HG03135 (cell line): ENCODE data around the gene CHAC1.

Experiments
- ATAC-seq: cut with Tn5 transposase; IDR thresholded peaks from one replicate; pipeline ENCODE4 v1.9.1; 2021; ENCODE audit warnings: mild to moderate bottlenecking, moderate library complexity; ENCODE audit not compliant: unreplicated experiment

Gene CHAC1

GRCh38 chr15:40982855-40983254, 29.6 kb downstream of the CHAC1 start:
- no peak for ATAC-seq

DNA sequence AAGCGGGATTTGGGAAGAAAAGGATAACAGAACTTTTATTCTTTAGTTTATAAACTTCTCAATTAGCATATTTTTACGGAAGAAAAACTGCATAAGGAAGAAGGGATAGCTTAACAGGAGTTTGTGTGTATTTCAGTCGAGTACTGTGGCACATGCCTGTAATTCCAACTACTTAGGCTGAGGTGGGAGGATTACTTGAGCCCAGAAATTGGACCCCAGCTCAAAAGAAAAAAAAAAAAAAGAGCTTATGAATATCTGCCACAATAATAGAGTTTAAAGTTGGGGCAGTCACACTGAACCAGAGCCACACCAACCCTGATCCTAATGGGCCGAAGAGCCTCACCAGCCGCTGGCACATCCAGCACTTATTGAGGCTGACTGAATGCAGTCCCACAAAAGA, 31.1 kb downstream of the CHAC1 start:
- no peak for ATAC-seq

- ATAC-seq, result no peak
These were observed 31.7 kb downstream of the CHAC1 start for GRCh38 chr15:40984964-40985363.

- no peak for ATAC-seq
These were observed 32.5 kb downstream of the CHAC1 start for GRCh38 chr15:40985541-40986330.

- no peak for ATAC-seq
These were observed 33.5 kb downstream of the CHAC1 start for GRCh38 chr15:40986820-40987219.

DNA sequence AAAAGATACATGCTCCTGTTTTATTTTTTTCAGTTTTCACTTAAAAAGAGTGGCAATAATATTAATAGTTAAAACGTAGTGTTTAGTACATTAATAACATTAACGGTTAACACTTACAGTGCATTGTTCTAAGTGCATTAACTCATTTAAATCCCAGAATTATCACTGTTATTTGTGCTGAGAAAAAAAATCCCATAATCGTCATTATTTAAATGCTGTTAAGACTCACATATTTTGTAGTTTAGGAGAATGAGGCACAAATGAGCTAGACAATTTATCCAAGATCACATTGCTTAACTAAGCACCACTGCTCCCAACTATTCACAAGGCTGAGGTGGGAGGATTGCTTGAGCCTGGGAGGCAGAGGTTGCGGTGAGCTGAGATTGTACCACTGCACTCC, 34.9 kb downstream of the CHAC1 start:
- ATAC-seq, result no peak

- ATAC-seq, result no peak
These were observed 36.8 kb downstream of the CHAC1 start for GRCh38 chr15:40990080-40990479.

- no peak for ATAC-seq
These were observed 37.5 kb downstream of the CHAC1 start for GRCh38 chr15:40990789-40991188.

DNA sequence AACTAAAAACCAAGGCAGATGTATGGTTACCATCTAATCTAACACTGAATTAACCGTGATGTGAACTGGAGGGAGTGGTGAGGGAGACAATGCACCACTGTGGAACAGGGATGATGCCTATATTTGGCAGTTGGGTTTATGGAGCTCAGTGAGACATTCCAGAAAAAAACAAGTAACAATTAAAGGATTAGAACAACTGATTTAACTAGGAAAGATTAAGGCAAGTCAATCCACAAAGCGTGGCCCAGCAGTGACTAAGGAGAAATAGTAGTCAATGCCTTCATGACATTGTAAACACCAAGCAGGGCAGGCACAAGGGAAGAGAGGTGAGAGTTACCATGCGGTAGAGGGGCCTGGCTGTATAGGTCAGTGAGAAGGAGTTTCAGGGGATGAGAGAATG, 38.1 kb downstream of the CHAC1 start:
- ATAC-seq, result no peak

GRCh38 chr15:40992241-40992741, 39.0 kb downstream of the CHAC1 start:
- no peak for ATAC-seq

- ATAC-seq, result no peak
These were observed 39.6 kb downstream of the CHAC1 start for GRCh38 chr15:40992825-40993224.

DNA sequence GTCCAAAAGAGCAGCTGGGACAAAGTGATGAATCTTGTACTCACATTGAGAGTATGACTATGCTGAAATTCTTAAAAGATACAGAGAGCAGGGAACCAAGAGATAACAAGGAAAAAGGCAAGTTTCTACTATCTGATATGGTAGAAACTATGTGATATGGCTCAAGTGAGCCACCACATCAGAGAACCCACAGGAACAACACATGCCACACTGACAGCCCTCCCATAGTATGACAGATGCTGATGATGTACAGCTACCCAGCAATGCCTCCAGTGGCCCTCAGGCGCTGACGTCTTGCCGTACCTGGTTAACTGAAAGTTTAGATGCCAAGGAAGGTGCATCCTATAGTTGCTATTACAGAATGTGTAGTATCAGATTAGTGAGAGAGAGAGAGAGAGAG, 42.4 kb downstream of the CHAC1 start:
- ATAC-seq, result no peak

GRCh38 chr15:40999190-40999589, 45.9 kb downstream of the CHAC1 start:
- ATAC-seq, result no peak

GRCh38 chr15:41001524-41002214, 48.4 kb downstream of the CHAC1 start:
- no peak for ATAC-seq

- no peak for ATAC-seq
These were observed 51.2 kb downstream of the CHAC1 start for GRCh38 chr15:41004490-41004889.
